Muscle of leg (tissue), 16 donors: Measurements from ENCODE around the gene PLTP. TPM values are rescaled to one million over a fixed set of nuclear protein-coding genes. Genes with fewer than 3 reads are reported as not detected.
A peak's percentile ranks its signal among the peaks of the same experiment; 100 is the strongest.
"Not testable (repeated sequence)": the region's sequence is repeated elsewhere in the genome, so short reads cannot be mapped to it uniquely, and the experiment has no call there.

Experiments
- DNase-seq: peaks from one replicate; pipeline ENCODE4 v3.0.0; 2013
- H3K27ac ChIP-seq: one replicate; pipeline ENCODE4 v1.5.1; 2013; ENCODE audit warnings: mild to moderate bottlenecking, low read length, control low read depth
- H3K27me3 ChIP-seq: one replicate; pipeline ENCODE4 v1.6.1; 2013; ENCODE audit warnings: low read length; ENCODE audit not compliant: control insufficient read depth, insufficient read depth
- H3K36me3 ChIP-seq: one replicate; pipeline ENCODE4 v1.6.1; 2013; ENCODE audit warnings: low read length; ENCODE audit not compliant: control insufficient read depth, insufficient read depth
- H3K4me1 ChIP-seq: one replicate; pipeline ENCODE4 v1.6.1; 2013; ENCODE audit warnings: low read length; ENCODE audit not compliant: control insufficient read depth, insufficient read depth
- H3K4me3 ChIP-seq: one replicate; pipeline ENCODE4 v1.5.1; 2013; ENCODE audit warnings: low read length, control low read depth
- H3K9me3 ChIP-seq: replicated peaks from 2 replicates; pipeline ENCODE4 v1.6.1; 2013; ENCODE audit warnings: low read depth, low read length; ENCODE audit not compliant: control insufficient read depth
- WGBS: methylation state at CpG from one replicate; pipeline ENCODE4 v1.1.5; 2013; ENCODE audit warnings: missing lambda C conversion rate; ENCODE audit not compliant: insufficient coverage; 5-methylcytosine and 5-hydroxymethylcytosine counted together
- long read RNA-seq, 11 donors: transcript quantifications; one replicate each; lab custom pipeline, GENCODE V29; 2026
- polyA plus RNA-seq, 8 donors: library from polyadenylated mRNA; unstranded; fragments of 120-200 nt; gene quantifications; one replicate each; pipeline versions ENCODE4 v1.2.1 to v1.2.3, GENCODE V29; 2013; ENCODE audit warnings: inconsistent platforms in 1 of 8, low replicate concordance in 1 of 8; ENCODE audit not compliant: insufficient read length in 8 of 8, insufficient read depth in 1 of 8
- total RNA-seq: library from RNA; stranded (reverse); fragments of 120-200 nt; gene quantifications from one replicate; pipeline ENCODE4 v1.2.4, GENCODE V29; 2013

Gene PLTP, protein sequence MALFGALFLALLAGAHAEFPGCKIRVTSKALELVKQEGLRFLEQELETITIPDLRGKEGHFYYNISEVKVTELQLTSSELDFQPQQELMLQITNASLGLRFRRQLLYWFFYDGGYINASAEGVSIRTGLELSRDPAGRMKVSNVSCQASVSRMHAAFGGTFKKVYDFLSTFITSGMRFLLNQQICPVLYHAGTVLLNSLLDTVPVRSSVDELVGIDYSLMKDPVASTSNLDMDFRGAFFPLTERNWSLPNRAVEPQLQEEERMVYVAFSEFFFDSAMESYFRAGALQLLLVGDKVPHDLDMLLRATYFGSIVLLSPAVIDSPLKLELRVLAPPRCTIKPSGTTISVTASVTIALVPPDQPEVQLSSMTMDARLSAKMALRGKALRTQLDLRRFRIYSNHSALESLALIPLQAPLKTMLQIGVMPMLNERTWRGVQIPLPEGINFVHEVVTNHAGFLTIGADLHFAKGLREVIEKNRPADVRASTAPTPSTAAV
- total RNA-seq (17.9 TPM), polyA plus RNA-seq (10 to 100 TPM; 13.0 to 39.4 (median 25.5) TPM)
- long read RNA-seq, donor 1, partial matches to known transcripts = 0 of 2 reads
- long read RNA-seq, donor 1, other reads (novel, unspliced or antisense) = 0 of 2 reads
- long read RNA-seq, donor 2 = 0 reads
- long read RNA-seq, donor 3, partial matches to known transcripts = 0 of 4 reads
- long read RNA-seq, donor 3, other reads (novel, unspliced or antisense) = 0 of 4 reads
- long read RNA-seq, donor 4, transcript PLTP-203 (16 exons, 1,743 nt) = major isoform, 8 of 8 reads
- long read RNA-seq, donor 4, partial matches to known transcripts = 0 of 8 reads
- long read RNA-seq, donor 4, other reads (novel, unspliced or antisense) = 0 of 8 reads
- long read RNA-seq, donor 5, transcript PLTP-203 (16 exons, 1,743 nt) = major isoform, 18 of 18 reads
- long read RNA-seq, donor 5, partial matches to known transcripts = 0 of 18 reads
- long read RNA-seq, donor 5, other reads (novel, unspliced or antisense) = 0 of 18 reads
- long read RNA-seq, donor 6, transcript PLTP-203 (16 exons, 1,743 nt) = major isoform, 7 of 7 reads
- long read RNA-seq, donor 6, partial matches to known transcripts = 0 of 7 reads
- long read RNA-seq, donor 6, other reads (novel, unspliced or antisense) = 0 of 7 reads
- long read RNA-seq, donor 7, transcript PLTP-203 (16 exons, 1,743 nt) = major isoform, 9 of 9 reads
- long read RNA-seq, donor 7, partial matches to known transcripts = 0 of 9 reads
- long read RNA-seq, donor 7, other reads (novel, unspliced or antisense) = 0 of 9 reads
- long read RNA-seq, donor 8, partial matches to known transcripts = 0 of 4 reads
- long read RNA-seq, donor 8, other reads (novel, unspliced or antisense) = 0 of 4 reads
- long read RNA-seq, donor 9, transcript PLTP-203 (16 exons, 1,743 nt) = major isoform, 5 of 5 reads
- long read RNA-seq, donor 9, partial matches to known transcripts = 0 of 5 reads
- long read RNA-seq, donor 9, other reads (novel, unspliced or antisense) = 0 of 5 reads
- long read RNA-seq, donor 10, partial matches to known transcripts = 0 of 3 reads
- long read RNA-seq, donor 10, other reads (novel, unspliced or antisense) = 0 of 3 reads
- long read RNA-seq, donor 11, transcript PLTP-203 (16 exons, 1,743 nt) = major isoform, 12 of 12 reads
- long read RNA-seq, donor 11, partial matches to known transcripts = 0 of 12 reads
- long read RNA-seq, donor 11, other reads (novel, unspliced or antisense) = 0 of 12 reads

GRCh38 chr20:45911486-45912343 is at the start of gene PLTP:
Gene PLTP (minus strand): TSS chr20:45912155. CDS start chr20:45911452, 703 bp downstream.
- H3K27ac ChIP-seq = peak within 1 kb of the TSS; percentile 76
- peak within 1 kb of the TSS; percentile 31 for H3K4me3 ChIP-seq
- H3K36me3 ChIP-seq = no peaks in the 10 kb centered on the region
- under 1% methylated on average over 34 of the region's 58 CpGs for WGBS
- DNase-seq = peak; percentile 91
- H3K4me1 ChIP-seq = peaks cover 18% of the 10 kb centered on the region
- H3K27me3 ChIP-seq = peaks cover 16% of the 10 kb centered on the region
- no peaks in the 10 kb centered on the region for H3K9me3 ChIP-seq

DNA sequence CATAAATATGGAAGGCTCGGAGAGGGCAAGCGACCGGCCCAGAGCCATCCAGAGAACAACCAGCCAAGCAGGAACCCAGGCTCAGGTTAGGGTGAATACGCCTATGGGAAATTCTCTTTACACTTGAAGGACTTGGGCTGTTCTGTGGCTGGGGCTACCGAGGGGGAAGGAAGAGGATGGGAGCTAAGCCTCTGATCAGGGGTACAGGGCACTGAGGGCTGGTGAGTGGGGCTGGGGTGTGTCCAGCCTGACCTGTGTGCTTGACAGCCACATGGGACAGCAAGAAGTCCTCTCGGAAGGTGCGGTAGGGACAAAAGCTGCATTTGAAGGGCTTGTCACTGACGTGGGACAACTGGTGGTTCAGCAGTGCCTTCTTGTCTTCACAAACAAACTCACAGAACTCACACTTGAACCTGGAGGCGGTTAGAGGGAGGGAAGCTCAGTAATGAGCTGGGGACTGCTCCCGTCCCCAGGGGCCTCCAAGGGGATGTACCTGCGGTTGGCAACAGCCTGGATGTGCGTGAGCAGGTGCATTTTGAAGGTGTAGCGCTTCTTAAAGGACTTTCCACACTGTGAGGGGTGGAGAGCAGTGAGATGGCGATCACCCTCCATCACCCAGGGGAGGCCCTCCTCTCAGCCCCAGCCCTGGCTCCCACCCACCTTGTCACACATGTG is 48.1 kb upstream of the PLTP start:
- Histone ChIP-seq H3K36me3 (peaks cover 82% of the 10 kb centered on the region), H3K27me3 (no peaks in the 10 kb centered on the region), H3K9me3 (no peaks in the 10 kb centered on the region), H3K27ac (no peak overlapping the region), H3K4me3 (no peak overlapping the region), H3K4me1 (no peaks in the 10 kb centered on the region)
- no peak for DNase-seq
- 97% methylated on average over 5 of the region's 14 CpGs for WGBS

- DNase-seq = no peak
- Histone ChIP-seq H3K36me3 (peaks cover 76% of the 10 kb centered on the region), H3K4me3 (no peak overlapping the region), H3K27me3 (no peaks in the 10 kb centered on the region), H3K27ac (no peak overlapping the region), H3K9me3 (no peaks in the 10 kb centered on the region), H3K4me1 (no peaks in the 10 kb centered on the region)
- WGBS = 91% methylated on average over 14 of the region's 16 CpGs
Measured at GRCh38 chr20:45959126-45959525, 47.2 kb upstream of the PLTP start.

GRCh38 chr20:45958593-45958992 is 46.6 kb upstream of the PLTP start:
- Histone ChIP-seq H3K27ac (no peak overlapping the region), H3K9me3 (no peaks in the 10 kb centered on the region), H3K36me3 (peaks cover 76% of the 10 kb centered on the region), H3K27me3 (no peaks in the 10 kb centered on the region), H3K4me1 (no peaks in the 10 kb centered on the region), H3K4me3 (no peak overlapping the region)
- no CpG with 5 or more reads among the region's 4 CpGs for WGBS
- no peak for DNase-seq

DNA sequence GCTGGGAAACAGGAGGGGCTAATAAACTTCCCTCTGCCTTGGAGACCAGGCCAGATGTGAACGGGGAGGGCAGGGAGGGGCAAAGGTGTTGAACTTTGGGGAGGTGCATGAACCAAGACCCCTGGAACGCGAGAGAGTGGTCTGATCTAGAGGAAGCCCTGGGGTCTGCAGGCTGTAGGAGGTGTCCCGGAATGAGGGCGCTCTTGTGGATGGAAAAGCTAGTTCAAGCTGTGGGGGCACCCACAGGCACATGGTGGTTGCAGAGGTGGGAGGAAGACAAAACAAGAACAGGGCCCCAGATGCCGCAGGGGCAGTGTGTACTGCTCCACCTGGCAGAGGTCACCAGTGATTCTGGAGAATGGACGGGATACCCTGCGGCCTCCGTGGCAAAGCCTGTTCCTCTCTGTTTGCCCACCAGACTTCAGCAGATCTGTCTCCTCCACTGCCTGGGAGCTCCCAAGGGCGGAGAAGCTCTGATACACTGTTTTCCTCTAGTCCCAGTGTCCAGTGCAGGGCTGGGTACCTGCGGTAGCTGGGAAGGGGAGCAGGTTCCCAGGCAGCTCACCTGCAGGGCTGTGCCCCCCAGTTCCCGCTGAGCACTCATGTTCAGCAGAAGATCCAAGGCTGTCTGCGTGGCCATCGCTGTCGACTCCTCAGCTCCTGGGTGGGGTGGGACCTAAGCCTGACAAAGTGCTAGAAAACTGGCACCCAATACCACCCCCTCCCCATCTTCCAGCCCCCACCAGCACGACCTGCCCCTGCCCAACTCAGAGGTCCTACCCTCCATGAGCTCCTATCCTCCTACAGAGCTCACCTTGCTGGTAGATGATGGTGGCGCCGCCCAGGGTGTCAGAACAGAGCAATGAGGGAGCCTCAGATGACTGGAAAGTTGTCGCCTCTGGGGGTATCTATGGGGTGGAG is 45.3 kb upstream of the PLTP start:
- DNase-seq = peak; percentile 5
- H3K4me3 ChIP-seq = no peak overlapping the region
- no peaks in the 10 kb centered on the region for H3K4me1 ChIP-seq
- H3K36me3 ChIP-seq = peaks cover 78% of the 10 kb centered on the region
- H3K27ac ChIP-seq = no peak overlapping the region
- H3K9me3 ChIP-seq = no peaks in the 10 kb centered on the region
- H3K27me3 ChIP-seq = no peaks in the 10 kb centered on the region
- 79% methylated on average over 15 of the region's 19 CpGs for WGBS

GRCh38 chr20:45956326-45956725 is 44.4 kb upstream of the PLTP start:
- peaks cover 78% of the 10 kb centered on the region for H3K36me3 ChIP-seq
- WGBS = 95% methylated on average over 6 of the region's 10 CpGs

GRCh38 chr20:45953672-45954071 is 41.7 kb upstream of the PLTP start:
- Histone ChIP-seq H3K4me3 (no peak overlapping the region), H3K4me1 (peaks cover 5% of the 10 kb centered on the region), H3K36me3 (peaks cover 76% of the 10 kb centered on the region), H3K27ac (no peak overlapping the region), H3K27me3 (no peaks in the 10 kb centered on the region), H3K9me3 (no peaks in the 10 kb centered on the region)
- no peak for DNase-seq
- WGBS = 86% methylated on average over 8 of the region's 9 CpGs

More at GRCh38 chr20:45956326-45956725, 44.4 kb upstream of the PLTP start:
- H3K9me3 ChIP-seq, H3K27ac ChIP-seq, H3K4me1 ChIP-seq, H3K27me3 ChIP-seq, DNase-seq, H3K4me3 ChIP-seq: not testable (repeated sequence)

- H3K36me3 ChIP-seq = peaks cover 76% of the 10 kb centered on the region
- H3K9me3 ChIP-seq = no peaks in the 10 kb centered on the region
- no peak overlapping the region for H3K27ac ChIP-seq
- no peak overlapping the region for H3K4me3 ChIP-seq
- H3K27me3 ChIP-seq = no peaks in the 10 kb centered on the region
- H3K4me1 ChIP-seq = peaks cover 5% of the 10 kb centered on the region
- DNase-seq = no peak
- WGBS = 95% methylated on average over 5 of the region's 5 CpGs
Measured at GRCh38 chr20:45952861-45953260, 40.9 kb upstream of the PLTP start.
